Activated naive CD4-positive, alpha-beta T cell treated with anti-CD3 and anti-CD28 coated beads, Interleukin-2, amount 50 U/mL, for 72 hours (primary cell): ENCODE results near the gene FRMPD3. TPM values are rescaled to one million over a fixed set of nuclear protein-coding genes. Genes with fewer than 3 reads are reported as not detected.
"Not testable (repeated sequence)": the region's sequence is repeated elsewhere in the genome, so short reads cannot be mapped to it uniquely, and the experiment has no call there.

Source experiments
- ATAC-seq, 2 donors: fragments of 150-1000 bp; cut with Tn5 transposase; 2 replicates each; pipeline ENCODE4 v1.10.0; 2021; ENCODE audit warnings: mild to moderate bottlenecking in 2 of 2, moderate library complexity in 2 of 2
- DNase-seq, 2 donors: peaks; one replicate each; pipeline ENCODE4 v3.0.0; 2021 to 2022; ENCODE audit warnings: low spot score in 2 of 2
- H3K27ac Mint-ChIP-seq, 2 donors: one replicate each; pipeline ENCODE4 v1.8.0; 2022; ENCODE audit warnings: mild to moderate bottlenecking in 2 of 2, mixed read lengths in 2 of 2
- H3K36me3 Mint-ChIP-seq, 2 donors: one replicate each; pipeline ENCODE4 v1.8.0; 2022; ENCODE audit warnings: mixed read lengths in 2 of 2
- H3K9me3 Mint-ChIP-seq, 2 donors: one replicate each; pipeline ENCODE4 v1.8.0; 2022; ENCODE audit warnings: mixed read lengths in 2 of 2
- total RNA-seq, 2 donors: library from RNA; stranded (reverse); gene quantifications; one replicate each; pipeline ENCODE4 v1.2.3, GENCODE V29; 2022

Gene FRMPD3
- total RNA-seq, 2 donors from 2014 or later, result not detected

DNA sequence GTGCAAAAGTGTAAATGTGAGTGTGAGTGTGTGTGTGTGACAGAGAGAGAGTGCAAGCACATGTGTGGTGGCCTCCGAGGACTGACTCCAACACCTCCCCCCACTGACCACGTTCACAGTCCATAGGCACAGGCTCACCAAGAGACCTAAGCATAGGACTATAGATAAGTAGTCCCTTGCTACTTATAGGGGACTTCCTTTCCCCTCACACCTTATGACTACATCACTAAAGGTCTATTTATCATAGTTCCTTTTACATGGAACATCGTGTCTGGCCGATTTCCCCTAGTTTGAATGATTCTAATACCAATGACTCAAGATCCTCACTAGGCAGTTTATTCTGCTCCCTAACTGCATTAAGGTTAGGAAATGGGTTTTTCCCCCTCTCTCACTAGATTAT lies 17.8 kb downstream of the FRMPD3 start:
- ATAC-seq (peak; percentile 31 to 77), DNase-seq (no peak)
- Mint-ChIP-seq H3K9me3 (no peaks in the 10 kb centered on the region), H3K27ac (no peak overlapping the region), H3K36me3 (no peaks in the 10 kb centered on the region)

DNA sequence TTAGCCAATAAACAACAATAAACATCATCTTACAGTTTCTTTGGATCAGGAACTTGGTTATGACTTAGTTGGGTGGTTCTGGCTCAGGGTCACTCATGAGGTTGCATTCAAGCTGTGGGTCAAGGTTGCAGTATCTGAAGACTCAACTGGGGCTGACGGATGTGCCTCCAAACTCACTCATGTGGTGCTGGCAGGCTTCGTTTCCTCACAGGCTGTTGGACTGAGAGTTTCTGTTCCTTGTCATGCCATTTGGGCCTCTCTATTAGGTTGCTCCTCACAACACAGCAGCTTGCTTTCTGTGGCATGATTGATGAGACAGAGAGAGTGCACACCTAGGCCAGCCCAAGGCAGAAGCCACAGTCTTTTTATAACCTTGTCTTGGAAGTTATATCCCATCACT lies 20.7 kb downstream of the FRMPD3 start:
- ATAC-seq (no peak), DNase-seq (no peak)
- Mint-ChIP-seq H3K9me3 (no peaks in the 10 kb centered on the region), H3K36me3 (no peaks in the 10 kb centered on the region), H3K27ac (no peak overlapping the region)

GRCh38 chrX:107470971-107471370 lies 21.5 kb downstream of the FRMPD3 start:
- no peaks in the 10 kb centered on the region for H3K9me3 Mint-ChIP-seq
- no peak for DNase-seq
- H3K27ac Mint-ChIP-seq, result no peak overlapping the region
- no peaks in the 10 kb centered on the region for H3K36me3 Mint-ChIP-seq
- ATAC-seq, result no peak

GRCh38 chrX:107471420-107471819 lies 22.0 kb downstream of the FRMPD3 start:
- ATAC-seq, H3K9me3 Mint-ChIP-seq, DNase-seq, H3K27ac Mint-ChIP-seq, H3K36me3 Mint-ChIP-seq: not testable (repeated sequence)

GRCh38 chrX:107477406-107477805 lies 28.0 kb downstream of the FRMPD3 start:
- DNase-seq (no peak), ATAC-seq (no peak)
- Mint-ChIP-seq H3K27ac (no peak overlapping the region), H3K9me3 (no peaks in the 10 kb centered on the region), H3K36me3 (no peaks in the 10 kb centered on the region)

DNA sequence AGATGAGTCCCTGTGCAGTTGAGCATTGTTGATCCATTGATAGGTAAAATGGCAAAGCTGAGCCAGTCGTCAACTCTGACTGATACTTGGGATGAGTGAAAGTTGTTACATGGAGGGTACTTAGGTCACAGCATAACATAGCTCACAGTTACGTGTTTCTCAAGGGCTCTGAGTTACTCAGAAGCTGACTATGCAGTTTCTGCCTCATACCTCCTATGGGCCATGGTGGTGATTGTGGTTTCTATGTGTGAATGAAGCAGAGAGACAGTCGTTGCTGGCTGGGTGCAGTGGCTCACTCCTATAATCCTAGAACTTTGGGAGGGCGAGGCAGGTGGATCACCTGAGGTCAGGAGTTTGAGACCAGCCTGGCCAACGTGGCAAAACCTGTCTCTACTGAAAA lies 30.8 kb downstream of the FRMPD3 start:
- H3K9me3 Mint-ChIP-seq, result no peaks in the 10 kb centered on the region
- DNase-seq (no peak), ATAC-seq (peak; percentile 26 to 47)
- no peaks in the 10 kb centered on the region for H3K36me3 Mint-ChIP-seq
- H3K27ac Mint-ChIP-seq, result no peak overlapping the region

DNA sequence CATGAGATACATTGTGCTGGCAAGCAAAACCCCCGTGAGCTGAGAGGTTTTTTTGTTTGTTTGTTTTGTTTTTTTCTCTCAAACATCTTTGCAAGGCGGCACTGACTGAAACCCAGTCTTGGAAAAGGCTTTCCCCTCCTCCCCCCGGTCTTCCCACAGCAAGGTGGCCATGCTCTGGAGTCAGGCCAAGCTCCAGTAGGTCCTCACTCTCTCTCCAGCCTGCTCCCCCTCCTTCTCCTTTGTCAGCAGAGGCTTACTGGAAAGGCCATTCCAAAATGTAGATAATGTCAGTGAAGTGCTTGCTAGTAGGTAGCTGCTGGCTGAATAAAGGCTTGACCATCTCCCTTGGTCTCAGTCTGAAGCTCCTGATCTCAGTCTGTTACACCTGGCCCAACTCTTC lies 32.6 kb downstream of the FRMPD3 start:
- no peak overlapping the region for H3K27ac Mint-ChIP-seq

DNA sequence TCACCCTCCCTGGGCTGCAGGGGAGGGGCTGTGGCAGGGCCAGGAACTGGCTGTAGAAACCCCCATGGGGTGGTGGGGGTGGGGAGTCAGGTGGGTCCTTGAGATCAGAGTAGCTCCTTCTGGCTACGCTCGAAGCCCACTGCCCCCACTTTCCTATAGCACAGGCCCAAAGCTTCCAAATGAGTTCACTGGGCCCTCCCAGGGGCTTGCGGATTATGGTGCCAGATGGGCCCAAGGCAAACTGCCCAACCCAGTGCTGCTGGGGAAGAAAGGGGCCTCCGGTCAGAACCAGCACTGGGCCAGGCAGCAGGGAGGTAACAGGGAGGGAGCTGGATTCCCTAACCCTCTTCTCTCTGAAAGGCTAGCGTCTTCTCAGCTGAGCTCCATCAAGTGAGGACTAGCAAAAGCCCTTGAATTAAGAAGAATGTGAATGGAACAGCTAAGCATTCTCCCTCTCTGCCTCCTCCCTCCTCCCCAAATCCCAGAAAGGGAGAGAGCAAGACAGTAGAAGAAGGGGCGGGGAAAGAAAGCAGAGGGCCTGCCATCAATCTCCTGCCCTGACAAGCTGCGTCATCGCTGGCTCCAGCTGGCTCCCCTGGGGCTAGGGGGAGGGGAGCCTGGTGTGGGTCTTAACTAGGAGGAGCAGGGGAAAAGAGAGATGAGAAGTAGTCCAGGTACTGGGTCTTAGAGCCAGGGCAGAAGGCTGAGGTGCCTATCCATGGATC lies 34.7 kb downstream of the FRMPD3 start:
- Mint-ChIP-seq H3K9me3 (no peaks in the 10 kb centered on the region), H3K27ac (no peak overlapping the region), H3K36me3 (no peaks in the 10 kb centered on the region)
- ATAC-seq (no peak), DNase-seq (no peak)

More for the DNA sequence above, 32.6 kb downstream of the FRMPD3 start:
- DNase-seq (no peak), ATAC-seq (no peak)
- no peaks in the 10 kb centered on the region for H3K9me3 Mint-ChIP-seq
- H3K36me3 Mint-ChIP-seq, result no peaks in the 10 kb centered on the region

GRCh38 chrX:107485013-107485412 lies 35.6 kb downstream of the FRMPD3 start:
- ATAC-seq, result no peak
- no peaks in the 10 kb centered on the region for H3K36me3 Mint-ChIP-seq

DNA sequence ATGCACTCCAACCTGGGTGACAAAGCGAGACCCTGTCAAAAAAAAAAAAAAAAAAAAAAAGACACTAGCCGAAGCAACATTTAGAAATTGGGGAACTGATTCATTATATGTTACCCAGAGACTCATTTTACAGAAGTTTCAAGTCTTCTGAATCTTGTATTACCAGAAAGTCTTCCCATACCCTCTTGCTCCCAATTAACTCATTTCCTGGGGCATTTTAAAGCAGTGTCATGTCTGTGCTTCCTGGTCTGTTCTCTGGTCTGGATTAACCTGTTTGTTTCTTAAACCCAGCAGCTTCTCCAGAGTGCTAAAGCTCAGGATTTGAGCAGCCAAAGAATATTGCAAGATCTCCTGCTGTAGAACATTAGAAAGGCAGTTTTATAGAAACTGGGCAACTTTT lies 43.7 kb downstream of the FRMPD3 start:
- no peak for DNase-seq
- ATAC-seq, result no peak
- no peak overlapping the region for H3K27ac Mint-ChIP-seq
- H3K36me3 Mint-ChIP-seq, result no peaks in the 10 kb centered on the region
- no peaks in the 10 kb centered on the region for H3K9me3 Mint-ChIP-seq

More at GRCh38 chrX:107485013-107485412, 35.6 kb downstream of the FRMPD3 start:
- Mint-ChIP-seq H3K27ac (no peak overlapping the region), H3K9me3 (no peaks in the 10 kb centered on the region)
- DNase-seq, result no peak

- Mint-ChIP-seq H3K36me3 (no peaks in the 10 kb centered on the region), H3K9me3 (no peaks in the 10 kb centered on the region), H3K27ac (no peak overlapping the region)
- no peak for DNase-seq
- no peak for ATAC-seq
These were observed 47.3 kb downstream of the FRMPD3 start for GRCh38 chrX:107496786-107497185.

Other genes starting within 250 kb of the FRMPD3 start
- 1 to 10 TPM; 4.5 to 8.1 TPM for gene NUP62CL, start 243.2 kb upstream of the FRMPD3 start, total RNA-seq
- not detected for gene DNAAF6, start 243.0 kb upstream of the FRMPD3 start, total RNA-seq
- 100 to 1,000 TPM; 107 to 135 TPM for gene PRPS1, start 178.9 kb downstream of the FRMPD3 start, total RNA-seq